ENCODE data around the gene TK2. TPM values are rescaled to one million over a fixed set of nuclear protein-coding genes. Genes with fewer than 3 reads are reported as not detected.

The TK2 gene
- polyA plus RNA-seq, 3 donors, result 29.8 to 38.9 (median 32.4) TPM

GRCh38 chr16:66493490-66494401 is 56.2 kb downstream of the TK2 start:
- Histone ChIP-seq H3K27me3 (ENCODE audit: control insufficient read depth in 2 of 2, insufficient read depth in 2 of 2, low read length in 2 of 2) (no peaks in the 10 kb centered on the region), H3K4me2 (replicated peaks; ENCODE audit: extremely low read depth, low read length, poor library complexity, severe bottlenecking) (no peak overlapping the region), H3K36me3 (replicated peaks in 1 of 2; ENCODE audit: control insufficient read depth in 1 of 2, insufficient read depth in 2 of 2, low read length in 2 of 2) (no peaks in the 10 kb centered on the region), H3K79me2 (ENCODE audit: insufficient read depth, low read length) (no peaks in the 10 kb centered on the region), H3K9ac (ENCODE audit: insufficient read depth, low read length, poor library complexity, severe bottlenecking) (no peak overlapping the region), H3K9me3 (replicated peaks in 1 of 2; ENCODE audit: control insufficient read depth in 1 of 2, insufficient read depth in 1 of 2, low read length in 2 of 2) (no peaks in the 10 kb centered on the region), H3K4me1 (ENCODE audit: control insufficient read depth in 1 of 2, insufficient read depth in 2 of 2, low read length in 2 of 2) (peaks cover 8 to 11% of the 10 kb centered on the region in 2 donors), H3K4me3 (replicated peaks in 1 of 3; ENCODE audit: low read depth in 2 of 3, low read length in 3 of 3) (no peak overlapping the region), H2AFZ (ENCODE audit: insufficient read depth, low read depth, low read length, poor library complexity, severe bottlenecking) (no peak overlapping the region), H3K27ac (ENCODE audit: low read depth in 1 of 2, low read length in 2 of 2) (no peak overlapping the region), H4K20me1 (ENCODE audit: insufficient read depth, low read length) (no peaks in the 10 kb centered on the region)
- Mint-ChIP-seq H3K9me3 (peaks cover 0 to 8% (median 1%) of the 10 kb centered on the region in 7 donors), H3K4me1 (peaks cover 16% of the 10 kb centered on the region), H3K27me3 (ENCODE audit: low read depth in 3 of 3) (peaks cover 0 to 16% (median 6%) of the 10 kb centered on the region in 3 donors), H3K36me3 (peaks cover 38 to 40% of the 10 kb centered on the region in 2 donors), H3K4me3 (no peak overlapping the region), H3K27ac (no peak overlapping the region)
- WGBS (ENCODE audit: insufficient coverage), result 97% methylated on average over 5 of the region's 14 CpGs
- intact Hi-C loops (cut with micrococcal nuclease), result no loop called here
- TF ChIP-seq CTCF (IDR thresholded peaks at IDR 0.05), result no peak
- DNase-seq, result no peak

GRCh38 chr16:66491716-66492064 is 58.2 kb downstream of the TK2 start:
- Histone ChIP-seq H3K4me1 (ENCODE audit: control insufficient read depth in 1 of 2, insufficient read depth in 2 of 2, low read length in 2 of 2) (peaks cover 23 to 25% of the 10 kb centered on the region in 2 donors), H3K9me3 (replicated peaks in 1 of 2; ENCODE audit: control insufficient read depth in 1 of 2, insufficient read depth in 1 of 2, low read length in 2 of 2) (no peaks in the 10 kb centered on the region), H4K20me1 (ENCODE audit: insufficient read depth, low read length) (no peaks in the 10 kb centered on the region), H3K27me3 (ENCODE audit: control insufficient read depth in 2 of 2, insufficient read depth in 2 of 2, low read length in 2 of 2) (no peaks in the 10 kb centered on the region), H3K9ac (ENCODE audit: insufficient read depth, low read length, poor library complexity, severe bottlenecking) (no peak overlapping the region), H3K27ac (ENCODE audit: low read depth in 1 of 2, low read length in 2 of 2) (no peak overlapping the region), H2AFZ (ENCODE audit: insufficient read depth, low read depth, low read length, poor library complexity, severe bottlenecking) (no peak overlapping the region), H3K4me3 (replicated peaks in 1 of 3; ENCODE audit: low read depth in 2 of 3, low read length in 3 of 3) (no peak overlapping the region), H3K36me3 (replicated peaks in 1 of 2; ENCODE audit: control insufficient read depth in 1 of 2, insufficient read depth in 2 of 2, low read length in 2 of 2) (no peaks in the 10 kb centered on the region), H3K79me2 (ENCODE audit: insufficient read depth, low read length) (no peaks in the 10 kb centered on the region), H3K4me2 (replicated peaks; ENCODE audit: extremely low read depth, low read length, poor library complexity, severe bottlenecking) (no peak overlapping the region)
- TF ChIP-seq CTCF (IDR thresholded peaks at IDR 0.05), result no peak
- no peak overlapping the region for H3K27ac Mint-ChIP-seq
- intact Hi-C loops (cut with micrococcal nuclease), result no loop called here
- no peak for DNase-seq
- H3K4me1 Mint-ChIP-seq, result peaks cover 32% of the 10 kb centered on the region
- no peak overlapping the region for H3K4me3 Mint-ChIP-seq
- 90% methylated on average over 6 of the region's 7 CpGs for WGBS (ENCODE audit: insufficient coverage)
- peaks cover 30 to 39% of the 10 kb centered on the region in 2 donors for H3K36me3 Mint-ChIP-seq
- H3K27me3 Mint-ChIP-seq (ENCODE audit: low read depth in 3 of 3), result peaks cover 0 to 16% (median 6%) of the 10 kb centered on the region in 3 donors
- peaks cover 0 to 5% (median 0%) of the 10 kb centered on the region in 7 donors for H3K9me3 Mint-ChIP-seq

Measured in CD14-positive monocyte (primary cell).